ENCODE data around the gene FOXI2. TPM values are rescaled to one million over a fixed set of nuclear protein-coding genes. Genes with fewer than 3 reads are reported as not detected.

The FOXI2 gene
- total and polyA plus RNA-seq, 2 of the 4 experiments (the other 2 are of a cell fraction), result not detected

DNA sequence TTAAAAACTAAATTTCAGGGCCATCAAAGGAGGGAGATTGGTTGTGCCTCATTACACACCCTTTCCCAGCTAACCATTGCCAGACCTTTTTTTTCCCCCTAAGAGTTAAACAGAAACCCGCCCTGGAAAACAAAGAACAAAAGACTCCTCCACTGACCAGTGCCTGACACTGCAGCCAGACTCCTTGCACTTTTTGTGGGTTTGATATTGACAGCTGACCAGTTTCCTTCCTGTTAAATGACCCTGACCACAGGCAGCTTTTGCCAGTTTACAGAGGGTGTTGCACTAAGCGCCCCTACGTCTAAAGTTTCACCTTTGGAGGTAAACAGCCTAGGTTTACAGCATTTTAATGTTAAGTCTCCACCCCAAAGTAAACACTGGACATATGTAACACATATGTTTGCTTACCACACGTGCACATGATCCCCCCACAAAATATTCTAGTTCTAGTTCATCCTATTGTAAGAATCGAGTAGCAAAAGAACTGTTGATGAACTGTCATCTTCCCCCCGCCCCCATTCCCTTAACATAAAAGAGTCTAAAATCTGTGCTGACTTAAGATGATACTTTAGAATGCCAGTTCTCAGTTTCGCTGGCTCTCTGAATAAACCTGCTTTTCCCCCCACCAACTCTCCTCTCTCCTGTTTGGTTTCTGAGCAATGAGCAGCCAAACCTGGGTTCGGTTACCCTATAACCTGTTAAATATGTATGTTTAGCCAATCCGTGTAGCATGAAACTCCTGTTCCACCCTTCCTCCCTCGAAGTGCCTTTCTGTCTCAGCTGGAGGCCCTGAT is 38.0 kb downstream of the FOXI2 start:
- Histone ChIP-seq H3K14ac (replicated peaks; ENCODE audit: low read depth, low read length) (no peak overlapping the region), H4K20me1 (ENCODE audit: insufficient read depth, low read length) (no peaks in the 10 kb centered on the region), H3K9ac (ENCODE audit: low read depth, low read length) (no peak overlapping the region), H3K27ac (ENCODE audit: insufficient read depth, low read length) (no peak overlapping the region), H2BK20ac (ENCODE audit: low read depth, low read length) (no peak overlapping the region), H4K8ac (ENCODE audit: low read depth in 2 of 2, low read length in 2 of 2) (no peak overlapping the region), H2AFZ (replicated peaks; ENCODE audit: low read length, poor library complexity) (no peak overlapping the region), H2AK9ac (replicated peaks; ENCODE audit: low read depth, low read length, poor library complexity) (no peak overlapping the region), H4K91ac (ENCODE audit: insufficient read depth, low read depth, low read length) (no peak overlapping the region), H3K27me3 (ENCODE audit: control insufficient read depth, insufficient read depth, low read length) (no peaks in the 10 kb centered on the region), H4K5ac (ENCODE audit: low read depth, low read length) (no peak overlapping the region), H2AK5ac (ENCODE audit: low read depth, low read length) (no peak overlapping the region), H3K23ac (ENCODE audit: low read depth, low read length) (no peak overlapping the region), H3K4ac (ENCODE audit: low read depth, low read length) (no peak overlapping the region), H2BK120ac (ENCODE audit: low read depth, low read length) (no peak overlapping the region), H3K4me1 (ENCODE audit: control insufficient read depth, insufficient read depth, low read length) (no peaks in the 10 kb centered on the region), H2BK15ac (ENCODE audit: low read depth, low read length) (no peak overlapping the region), H2BK5ac (ENCODE audit: low read depth, low read length, poor library complexity, severe bottlenecking) (no peak overlapping the region), H3K9me1 (ENCODE audit: insufficient read depth, low read length) (no peaks in the 10 kb centered on the region), H3K79me1 (ENCODE audit: low read depth in 1 of 2, low read length in 2 of 2) (no peaks in the 10 kb centered on the region), H3K4me3 (ENCODE audit: insufficient read depth, low read depth, low read length) (no peak overlapping the region), H3K4me2 (ENCODE audit: low read depth, low read length) (no peak overlapping the region), H3K36me3 (ENCODE audit: control insufficient read depth, insufficient read depth, low read length) (no peaks in the 10 kb centered on the region), H3K18ac (ENCODE audit: low read depth, low read length) (no peak overlapping the region), H3K9me3 (ENCODE audit: control insufficient read depth, insufficient read depth, low read length) (peaks cover 9% of the 10 kb centered on the region; the same call in 1 of the 2 replicates), H3K56ac (ENCODE audit: extremely low read depth, insufficient read depth, low read length) (no peak overlapping the region)
- DNase-seq, result no peak
- dilution Hi-C loops (cut with HindIII; ENCODE audit: low sequenced_read_pairs, unreplicated experiment), result no loop called here
- BruUV-seq (replicated peaks), result no TSS peak
- CTCF ChIA-PET, result no interaction called here
- TF ChIP-seq MAZ (IDR thresholded peaks at IDR 0.05; ENCODE audit: borderline replicate concordance, low read depth, low read length) (no peak), RFX5 (IDR thresholded peaks at IDR 0.05; ENCODE audit: low read depth, low read length) (no peak), NFE2L2 (IDR thresholded peaks at IDR 0.05; ENCODE audit: low read depth, low read length) (no peak), BHLHE40 (IDR thresholded peaks at IDR 0.05; ENCODE audit: low read depth, low read length) (no peak), SMC3 (IDR thresholded peaks at IDR 0.05; ENCODE audit: low read depth, low read length) (no peak)
- POLR2A ChIA-PET (ENCODE audit: unreplicated experiment), result no interaction called here
- no peak for ATAC-seq (ENCODE audit: low read depth)
- no CpG with 5 or more reads among the region's 10 CpGs for WGBS, 2 experiments (ENCODE audit: extremely low coverage in 2 of 2, insufficient read length in 1 of 2)
- in situ Hi-C loops (cut with MboI; ENCODE audit: low sequenced_read_pairs), result no loop called here
- intact Hi-C loops (cut with micrococcal nuclease), result no loop called here
